Keratinocyte (primary cell): ENCODE results near the gene RNASEH2B.

Experiments used
- CTCF ChIP-seq, 3 experiments: IDR thresholded peaks in 1 of 3; conservative IDR thresholded peaks in 1 of 3; optimal IDR thresholded peaks in 1 of 3; 2 replicates in 2 of 3; 3 replicates in 1 of 3; pipeline versions ENCODE3 to v1.5.1; 2011; ENCODE audit warnings: low read length in 3 of 3, mild to moderate bottlenecking in 3 of 3, moderate library complexity in 2 of 3, control low read depth in 1 of 3, inconsistent platforms in 1 of 3; ENCODE audit not compliant: insufficient read depth in 2 of 3; ENCODE audit errors: extremely low read depth in 1 of 3
- EZH2 ChIP-seq: IDR thresholded peaks from one replicate; pipeline ENCODE4 v1.6.1; 2012; ENCODE audit warnings: inconsistent platforms, mild to moderate bottlenecking, low read length, moderate library complexity

- TF ChIP-seq CTCF (optimal IDR thresholded peaks at IDR 0.05 in 1 of 3, IDR thresholded peaks at IDR 0.05 in 1 of 3, conservative IDR thresholded peaks at IDR 0.05 in 1 of 3; ENCODE audit: extremely low read depth in 1 of 3, insufficient read depth in 2 of 3, low read length in 3 of 3): no peak
- no peak for TF ChIP-seq EZH2
These were observed 42.6 kb upstream of the RNASEH2B start for GRCh38 chr13:50866817-50867636.
